ENCODE measurements around the gene IDE.

GRCh38 chr10:92572362-92573090 lies 1.4 kb downstream of the IDE start:
- TF ChIP-seq CTCF (IDR thresholded peaks at IDR 0.05): no peak
- TF ChIP-seq POLR2AphosphoS5 (IDR thresholded peaks at IDR 0.05): no peak
- no peak for TF ChIP-seq EP300 (IDR thresholded peaks at IDR 0.05)
- no peak for TF ChIP-seq POLR2A (IDR thresholded peaks at IDR 0.05)

All from gastroesophageal sphincter (tissue), 3 donors.